ENCODE results near the gene PABPN1.
"Not testable (repeated sequence)": the region's sequence is repeated elsewhere in the genome, so short reads cannot be mapped to it uniquely, and the experiment has no call there.

PABPN1 gene

GRCh38 chr14:23301288-23301968 lies 19.8 kb upstream of the PABPN1 start:
- peak; percentile 92 to 99 (median 95) for DNase-seq

DNA sequence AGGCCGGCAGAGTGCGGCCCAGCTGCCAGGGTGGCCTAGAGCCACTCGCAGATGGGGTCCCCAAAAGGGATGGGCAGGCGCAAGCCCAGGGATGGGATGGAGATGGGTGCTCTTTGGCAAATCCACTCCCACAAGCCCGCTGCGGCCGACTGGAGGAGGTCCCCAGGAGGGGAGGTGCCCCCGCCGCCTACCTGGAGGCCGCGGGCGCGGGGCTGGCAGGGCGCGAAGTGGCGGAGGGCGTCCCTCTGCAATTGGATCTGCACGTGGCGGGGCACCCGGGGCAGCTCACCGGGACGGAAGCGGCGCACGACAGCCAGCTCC lies 19.3 kb upstream of the PABPN1 start:
- no peak for DNase-seq

- DNase-seq: peak; percentile 78 to 87 (median 84)
These were observed 18.7 kb upstream of the PABPN1 start, which contains the start of gene PPP1R3E for GRCh38 chr14:23302290-23303225. TSS of gene PPP1R3E (minus strand) at chr14:23302859. CDS start at chr14:23302576, 283 bp downstream.

- peak in 1 of 5 donors; percentile 28 for DNase-seq
These were observed 14.7 kb upstream of the PABPN1 start, which contains the start of gene BCL2L2 for GRCh38 chr14:23306412-23307145. TSS of gene BCL2L2 (plus strand) at chr14:23306833. CDS start at chr14:23307768, 935 bp downstream.

DNA sequence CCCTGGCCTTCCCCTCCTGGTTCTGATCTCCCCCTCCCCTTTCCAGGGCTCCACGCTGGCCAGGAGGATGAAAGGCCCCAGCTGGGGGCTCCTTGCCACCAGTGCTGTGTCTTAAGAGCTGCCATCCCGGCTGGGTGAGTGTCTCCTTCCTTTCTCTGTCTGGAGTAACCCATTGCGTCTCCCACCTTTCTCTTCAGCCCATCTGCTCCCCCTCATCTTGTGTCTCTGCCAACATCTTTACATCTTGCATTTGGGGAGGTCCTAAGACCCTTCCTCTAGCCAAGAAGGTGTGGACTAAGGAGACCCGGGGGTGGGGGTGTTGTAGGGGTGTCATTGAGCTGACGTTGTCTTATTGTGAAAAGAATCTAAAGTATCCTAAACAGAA lies 14.1 kb upstream of the PABPN1 start:
- DNase-seq: no peak

GRCh38 chr14:23307687-23308644 lies 13.3 kb upstream of the PABPN1 start:
- DNase-seq: no peak

- DNase-seq: no peak
These were observed 12.4 kb upstream of the PABPN1 start for GRCh38 chr14:23308721-23309445.

GRCh38 chr14:23310546-23310945 lies 10.7 kb upstream of the PABPN1 start:
- no peak for DNase-seq

DNA sequence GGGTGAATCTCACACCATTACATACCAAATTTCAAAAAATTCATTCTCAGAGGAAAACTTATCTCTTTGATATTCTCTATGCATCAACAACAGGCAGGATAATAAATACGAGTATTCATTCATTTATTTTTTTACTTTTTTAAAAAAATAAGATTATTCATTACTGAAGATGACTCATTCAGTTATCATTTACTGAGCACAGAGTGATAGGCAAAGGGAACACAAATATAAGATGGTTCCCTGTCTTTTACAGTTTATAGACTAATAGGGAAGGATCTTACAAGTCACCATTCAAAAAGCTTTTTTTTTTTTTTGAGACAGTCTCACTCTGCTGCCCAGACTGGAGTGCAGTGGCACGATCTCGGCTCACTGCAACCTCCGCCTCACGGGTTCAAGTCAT lies 5.0 kb upstream of the PABPN1 start:
- DNase-seq: no peak

DNA sequence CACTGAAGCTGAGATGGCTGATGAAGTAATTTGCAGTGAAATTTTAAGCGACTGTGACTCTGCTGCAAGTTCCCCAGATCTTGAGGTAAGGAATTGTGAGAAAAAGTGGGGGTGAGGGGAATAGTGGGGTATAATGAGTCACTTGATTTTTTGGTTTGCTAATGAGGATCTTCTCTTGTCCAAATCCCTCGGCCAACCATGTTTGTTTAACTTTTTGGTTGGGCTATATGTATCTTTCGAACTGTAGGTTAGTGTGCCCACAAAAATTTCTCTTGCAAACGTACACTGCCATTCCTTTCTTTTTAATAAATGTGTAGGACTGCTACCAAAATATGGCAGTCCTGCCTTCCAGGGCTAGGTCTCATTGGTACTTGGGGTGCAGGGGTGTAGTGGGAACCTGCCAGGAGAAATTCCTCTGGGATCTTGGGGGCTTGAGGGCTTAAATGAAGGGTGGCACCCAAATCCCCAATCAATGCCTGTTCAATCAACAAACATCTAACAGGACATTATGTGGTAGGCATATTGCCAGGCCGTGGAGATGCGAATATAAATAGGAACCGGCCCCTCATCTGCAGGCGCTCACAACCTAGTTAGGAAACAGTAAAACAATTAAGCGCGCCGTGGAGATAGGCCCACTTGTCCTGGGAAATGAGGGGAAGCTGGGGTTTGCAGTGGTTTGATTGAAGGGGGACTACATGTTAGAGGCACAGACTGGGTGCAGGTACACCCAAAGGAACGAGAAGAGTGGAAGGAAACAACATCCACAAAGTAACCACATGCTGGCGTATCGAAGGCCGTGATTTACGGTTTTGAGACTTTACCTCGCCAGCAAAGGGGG lies 1.3 kb upstream of the PABPN1 start:
- DNase-seq: no peak

DNA sequence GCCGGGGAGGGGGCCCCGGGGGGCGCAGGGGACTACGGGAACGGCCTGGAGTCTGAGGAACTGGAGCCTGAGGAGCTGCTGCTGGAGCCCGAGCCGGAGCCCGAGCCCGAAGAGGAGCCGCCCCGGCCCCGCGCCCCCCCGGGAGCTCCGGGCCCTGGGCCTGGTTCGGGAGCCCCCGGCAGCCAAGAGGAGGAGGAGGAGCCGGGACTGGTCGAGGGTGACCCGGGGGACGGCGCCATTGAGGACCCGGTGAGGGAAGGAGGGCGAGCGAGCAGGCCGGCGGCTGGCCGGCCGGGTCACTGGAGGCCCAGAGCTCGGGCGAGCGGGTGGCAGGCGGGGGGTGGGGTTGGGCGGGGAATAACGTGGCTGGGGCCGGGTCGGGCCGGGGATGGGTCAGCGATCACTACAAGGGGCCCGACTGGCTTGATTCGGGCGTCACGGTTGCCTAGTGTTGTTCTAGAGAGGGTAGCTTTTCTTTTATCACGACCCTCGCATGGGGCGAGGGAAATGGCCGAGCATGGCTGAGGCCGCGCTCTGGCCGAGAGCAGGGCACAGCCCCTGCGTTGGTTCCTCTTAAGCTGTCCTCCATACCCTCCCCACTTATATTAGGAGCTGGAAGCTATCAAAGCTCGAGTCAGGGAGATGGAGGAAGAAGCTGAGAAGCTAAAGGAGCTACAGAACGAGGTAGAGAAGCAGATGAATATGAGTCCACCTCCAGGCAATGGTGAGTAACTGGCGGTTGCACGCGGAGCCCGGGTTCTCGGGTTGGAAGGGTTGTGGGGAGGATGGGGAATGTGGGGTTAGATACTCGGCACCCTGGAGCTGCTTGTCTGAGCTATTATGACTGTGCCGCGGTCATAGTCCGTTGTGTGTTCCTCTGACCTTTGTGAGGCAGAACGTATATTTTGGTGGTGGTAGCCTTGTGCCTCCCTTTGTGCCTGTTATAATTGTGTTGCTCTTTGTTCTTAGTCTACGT lies 603 bp downstream of the PABPN1 start:
- peak in 4 of 5 donors; percentile 20 to 53 (median 20) for DNase-seq

DNA sequence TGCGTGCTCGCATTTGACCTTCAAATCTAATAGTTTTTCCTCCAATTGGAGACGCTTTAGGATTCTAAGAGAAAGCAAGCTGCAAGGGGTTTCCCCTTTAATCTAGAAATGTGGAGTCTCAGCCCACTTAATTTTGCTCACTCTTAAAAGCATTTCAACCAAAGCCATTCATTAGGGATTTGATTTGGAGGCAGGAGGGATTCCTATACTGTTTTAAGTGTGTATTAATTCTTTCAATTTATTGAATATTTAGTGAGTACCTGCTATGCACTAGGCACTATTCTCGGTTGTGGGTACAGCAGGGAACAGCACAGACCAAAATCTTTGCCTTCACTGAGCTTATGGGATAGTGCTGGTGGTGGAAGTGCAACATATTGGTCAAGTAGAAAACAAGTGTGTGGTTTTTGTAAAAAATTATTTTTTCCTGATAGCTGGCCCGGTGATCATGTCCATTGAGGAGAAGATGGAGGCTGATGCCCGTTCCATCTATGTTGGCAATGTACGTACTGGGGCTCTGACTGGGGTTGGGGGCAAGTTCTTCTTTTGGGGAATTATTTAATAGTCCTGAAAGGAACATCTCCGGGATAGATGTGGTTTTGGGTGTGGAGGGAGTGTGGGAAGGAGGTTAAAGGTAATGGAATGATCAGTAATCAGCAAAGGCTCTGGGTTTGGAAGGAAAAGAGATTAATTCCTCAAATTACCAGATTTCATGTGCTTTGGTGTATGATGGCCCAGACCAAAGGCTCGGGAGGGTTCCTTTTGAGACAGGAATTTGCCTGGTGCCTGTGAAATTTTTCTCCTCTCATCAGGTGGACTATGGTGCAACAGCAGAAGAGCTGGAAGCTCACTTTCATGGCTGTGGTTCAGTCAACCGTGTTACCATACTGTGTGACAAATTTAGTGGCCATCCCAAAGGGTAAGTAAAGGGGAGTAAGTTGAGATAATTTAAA lies 1.6 kb downstream of the PABPN1 start:
- DNase-seq: no peak

GRCh38 chr14:23323838-23324454 lies 2.7 kb downstream of the PABPN1 start:
- no peak for DNase-seq

DNA sequence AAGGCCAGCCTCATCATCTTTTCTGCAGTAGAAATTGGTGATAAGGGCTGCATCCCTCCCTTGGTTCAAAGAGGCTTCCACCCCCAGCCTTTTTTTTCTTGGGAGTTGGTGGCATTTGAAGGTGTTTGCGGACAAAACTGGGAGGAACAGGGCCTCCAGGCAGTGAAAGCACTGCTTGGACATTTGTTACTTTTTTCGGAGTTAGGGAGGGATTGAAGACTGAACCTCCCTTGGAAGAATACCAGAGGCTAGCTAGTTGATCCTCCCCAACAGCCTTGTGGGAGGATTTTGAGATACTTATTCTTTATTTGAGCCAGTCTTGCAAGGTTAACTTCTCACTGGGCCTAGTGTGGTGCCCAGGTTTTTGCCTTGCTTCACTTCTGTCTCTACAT lies 3.2 kb downstream of the PABPN1 start:
- no peak for DNase-seq

DNA sequence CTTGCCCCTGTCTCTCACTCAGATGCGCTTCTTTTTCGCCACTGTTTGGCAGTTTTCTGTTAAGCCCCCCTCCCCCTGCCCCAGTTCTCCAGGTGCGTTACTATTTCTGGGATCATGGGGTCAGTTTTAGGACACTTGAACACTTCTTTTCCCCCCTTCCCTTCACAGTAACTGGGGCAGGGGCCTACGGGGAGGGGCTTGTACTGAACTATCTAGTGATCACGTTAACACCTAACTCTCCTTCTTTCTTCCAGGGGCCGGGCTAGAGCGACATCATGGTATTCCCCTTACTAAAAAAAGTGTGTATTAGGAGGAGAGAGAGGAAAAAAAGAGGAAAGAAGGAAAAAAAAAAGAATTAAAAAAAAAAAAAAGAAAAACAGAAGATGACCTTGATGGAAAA lies 3.7 kb downstream of the PABPN1 start:
- DNase-seq: no peak

- DNase-seq: not testable (repeated sequence)
These were observed 4.5 kb downstream of the PABPN1 start for GRCh38 chr14:23325746-23326145.

All from T-helper 1 cell (primary cell).